SH-SY5Y (cell line): Measurements from ENCODE around the gene TMEM81.

Source experiments
- GATA2 ChIP-seq: IDR thresholded peaks from 2 replicates; pipeline ENCODE4 v1.6.1; 2011; ENCODE audit warnings: mild to moderate bottlenecking, low read depth, low read length
- GATA3 ChIP-seq: IDR thresholded peaks from 2 replicates; pipeline ENCODE4 v1.6.1; 2011; ENCODE audit warnings: low read depth, mild to moderate bottlenecking, low read length, moderate library complexity

DNA sequence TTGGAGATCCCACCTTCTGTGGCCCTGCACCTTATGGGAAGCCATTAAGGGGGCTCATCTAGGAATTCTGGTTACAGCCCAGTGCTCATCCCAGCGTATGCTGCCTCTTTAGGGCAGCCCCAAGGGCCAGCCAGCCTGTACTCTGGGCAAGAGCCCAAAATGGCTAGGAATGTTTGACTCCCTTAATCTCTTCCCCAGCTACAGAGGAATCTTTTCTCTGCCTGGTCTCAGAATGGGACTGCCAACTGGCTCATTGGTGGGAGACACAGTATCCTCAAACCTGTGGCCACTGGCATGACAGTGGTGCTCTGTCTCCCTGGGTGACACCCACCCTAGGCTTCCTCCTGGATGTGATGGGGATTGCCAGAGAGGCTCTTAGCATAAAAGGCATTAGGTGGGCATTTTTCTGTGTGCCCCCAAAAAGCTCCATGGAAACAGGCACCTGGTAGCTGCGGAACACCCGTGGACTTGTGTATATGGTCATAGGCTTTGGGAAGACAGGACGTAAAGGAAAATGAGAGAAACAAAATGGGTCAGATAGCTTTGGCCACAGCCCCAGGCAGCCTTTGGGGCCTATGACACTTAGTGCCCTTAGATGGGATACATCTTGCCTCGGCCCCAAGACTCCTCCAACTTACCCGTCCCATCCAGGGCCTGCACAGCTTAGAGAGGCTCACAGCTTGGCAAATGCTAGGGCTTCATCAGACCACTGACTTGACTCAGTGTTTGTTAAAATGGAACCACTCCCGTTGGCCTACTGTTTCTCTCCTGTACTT, 6.9 kb downstream of the TMEM81 start:
- TF ChIP-seq GATA2 = no peak
- no peak for TF ChIP-seq GATA3
